Measurements from ENCODE around the gene KCTD16. TPM values are rescaled to one million over a fixed set of nuclear protein-coding genes. Genes with fewer than 3 reads are reported as not detected.

The KCTD16 gene
- total and polyA plus RNA-seq, 2 experiments from 2014 or later: 0.45 to 3.4 TPM

DNA sequence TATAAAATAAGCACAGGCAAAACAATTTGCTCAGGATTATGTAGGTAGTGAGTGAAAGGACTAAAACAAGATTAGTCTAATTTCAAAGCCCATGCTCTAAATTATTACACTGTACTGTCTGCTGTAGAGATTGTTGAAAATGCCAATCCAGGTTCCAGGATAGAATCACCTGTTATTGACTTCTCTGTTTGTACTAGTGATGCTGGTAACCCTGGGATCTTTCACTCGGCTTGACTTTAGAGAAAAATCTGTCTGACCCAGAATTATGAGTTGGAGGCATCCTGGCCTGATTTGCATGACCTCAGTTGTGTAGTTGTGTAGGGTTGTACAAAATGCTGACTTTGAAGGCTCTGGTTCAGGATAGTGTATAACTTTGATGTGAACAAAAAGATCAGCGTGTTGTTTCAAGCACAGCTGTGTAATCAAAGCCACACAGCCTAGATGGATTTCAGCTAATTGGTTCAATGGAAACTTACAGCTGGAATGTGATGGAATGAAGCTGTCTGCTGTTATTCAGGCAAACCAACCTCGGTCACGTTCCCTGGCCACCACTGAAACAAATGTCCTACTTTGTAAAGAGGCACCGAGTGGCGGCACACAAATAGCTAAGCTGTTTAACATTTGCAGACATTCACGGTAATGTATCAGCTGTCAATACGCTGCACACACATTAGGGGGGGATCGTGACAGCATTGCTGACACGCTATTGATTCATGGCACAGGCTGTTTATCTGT is 340.3 kb downstream of the KCTD16 start:
- H3K27me3 ChIP-seq: no peaks in the 10 kb centered on the region
- H3K4me2 ChIP-seq: no peak overlapping the region
- no peaks in the 10 kb centered on the region for H3K79me2 ChIP-seq
- H3K4me1 ChIP-seq (ENCODE audit: insufficient read depth): no peaks in the 10 kb centered on the region
- TF ChIP-seq EZH2 (IDR thresholded peaks at IDR 0.05; ENCODE audit: borderline replicate concordance): no peak
- no peak for TF ChIP-seq EZH2phosphoT487 (IDR thresholded peaks at IDR 0.05; ENCODE audit: low read depth, severe bottlenecking, unreplicated experiment)
- TF ChIP-seq, protein P1, sequence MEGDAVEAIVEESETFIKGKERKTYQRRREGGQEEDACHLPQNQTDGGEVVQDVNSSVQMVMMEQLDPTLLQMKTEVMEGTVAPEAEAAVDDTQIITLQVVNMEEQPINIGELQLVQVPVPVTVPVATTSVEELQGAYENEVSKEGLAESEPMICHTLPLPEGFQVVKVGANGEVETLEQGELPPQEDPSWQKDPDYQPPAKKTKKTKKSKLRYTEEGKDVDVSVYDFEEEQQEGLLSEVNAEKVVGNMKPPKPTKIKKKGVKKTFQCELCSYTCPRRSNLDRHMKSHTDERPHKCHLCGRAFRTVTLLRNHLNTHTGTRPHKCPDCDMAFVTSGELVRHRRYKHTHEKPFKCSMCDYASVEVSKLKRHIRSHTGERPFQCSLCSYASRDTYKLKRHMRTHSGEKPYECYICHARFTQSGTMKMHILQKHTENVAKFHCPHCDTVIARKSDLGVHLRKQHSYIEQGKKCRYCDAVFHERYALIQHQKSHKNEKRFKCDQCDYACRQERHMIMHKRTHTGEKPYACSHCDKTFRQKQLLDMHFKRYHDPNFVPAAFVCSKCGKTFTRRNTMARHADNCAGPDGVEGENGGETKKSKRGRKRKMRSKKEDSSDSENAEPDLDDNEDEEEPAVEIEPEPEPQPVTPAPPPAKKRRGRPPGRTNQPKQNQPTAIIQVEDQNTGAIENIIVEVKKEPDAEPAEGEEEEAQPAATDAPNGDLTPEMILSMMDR (IDR thresholded peaks at IDR 0.05; ENCODE audit: poor library complexity): no peak
- 68% methylated on average over 10 of the region's 10 CpGs for WGBS (ENCODE audit: low lambda C conversion rate, missing lambda C conversion rate)
- no peaks in the 10 kb centered on the region for H3K9me2 ChIP-seq (replicated peaks; ENCODE audit: insufficient read depth)
- H4K20me1 ChIP-seq (ENCODE audit: insufficient read depth, poor library complexity, severe bottlenecking): no peaks in the 10 kb centered on the region
- no peak overlapping the region for H2AFZ ChIP-seq
- H3K4me3 ChIP-seq: no peak overlapping the region
- no peaks in the 10 kb centered on the region for H3K9me3 ChIP-seq (ENCODE audit: low read depth)
- no peak overlapping the region for H3K27ac ChIP-seq
- no peaks in the 10 kb centered on the region for H3K36me3 ChIP-seq (replicated peaks; ENCODE audit: insufficient read depth, low read depth)
- no peak for DNase-seq (ENCODE audit: low spot score)

DNA sequence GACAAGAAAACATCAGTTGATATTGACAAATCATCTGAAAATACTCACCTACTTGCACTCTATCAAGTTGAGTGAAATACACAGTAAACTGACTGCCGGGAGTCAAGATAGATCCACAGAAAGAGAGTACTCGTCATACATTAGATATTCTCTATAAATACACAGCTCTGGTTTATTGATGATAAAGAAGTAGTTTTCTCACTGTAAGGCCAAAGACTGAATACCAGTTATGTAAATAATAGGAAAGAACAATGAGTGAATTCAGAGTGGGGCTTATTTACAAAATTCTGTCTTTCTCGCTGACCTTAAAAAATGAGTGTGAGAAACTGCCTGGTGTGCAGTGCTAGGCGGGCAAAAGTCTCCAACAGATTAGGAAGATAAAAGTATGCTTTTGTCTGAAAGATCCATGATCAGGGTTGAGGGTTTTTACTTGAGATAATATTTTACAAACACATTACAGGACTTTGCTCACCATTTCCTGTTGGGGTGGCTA is 341.0 kb downstream of the KCTD16 start:
- no peak for DNase-seq (ENCODE audit: low spot score)
- Histone ChIP-seq H3K4me2 (no peak overlapping the region), H3K27me3 (no peaks in the 10 kb centered on the region), H3K4me3 (no peak overlapping the region), H3K9me3 (ENCODE audit: low read depth) (no peaks in the 10 kb centered on the region), H4K20me1 (ENCODE audit: insufficient read depth, poor library complexity, severe bottlenecking) (no peaks in the 10 kb centered on the region), H3K4me1 (ENCODE audit: insufficient read depth) (no peaks in the 10 kb centered on the region), H3K9me2 (replicated peaks; ENCODE audit: insufficient read depth) (no peaks in the 10 kb centered on the region), H3K79me2 (no peaks in the 10 kb centered on the region), H2AFZ (no peak overlapping the region), H3K36me3 (replicated peaks; ENCODE audit: insufficient read depth, low read depth) (no peaks in the 10 kb centered on the region), H3K27ac (no peak overlapping the region)
- TF ChIP-seq, protein P1 (IDR thresholded peaks at IDR 0.05; ENCODE audit: poor library complexity): no peak
- TF ChIP-seq EZH2 (IDR thresholded peaks at IDR 0.05; ENCODE audit: borderline replicate concordance): no peak
- no peak for TF ChIP-seq EZH2phosphoT487 (IDR thresholded peaks at IDR 0.05; ENCODE audit: low read depth, severe bottlenecking, unreplicated experiment)
- 69% methylated on average over 4 of the region's 4 CpGs for WGBS (ENCODE audit: low lambda C conversion rate, missing lambda C conversion rate)

DNA sequence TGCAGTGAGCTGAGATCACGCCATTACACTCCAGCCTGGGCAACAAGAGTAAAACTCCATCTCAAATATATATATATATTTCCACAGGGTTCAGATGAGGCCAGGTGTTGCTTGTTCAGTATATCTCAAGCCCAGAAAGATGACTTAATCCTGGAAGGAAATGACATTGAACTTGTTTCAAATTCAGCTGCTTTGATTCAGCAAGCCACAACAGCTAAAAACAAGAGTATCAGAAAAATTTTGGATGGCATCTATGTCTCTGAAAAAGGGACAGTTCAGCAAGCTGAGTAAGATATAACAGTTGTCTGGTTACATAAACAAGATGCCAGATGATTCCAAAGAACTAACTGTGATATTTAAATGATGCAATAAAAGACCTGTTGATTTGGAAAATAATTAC is 352.0 kb downstream of the KCTD16 start:
- 95% methylated on average over 1 of the region's 1 CpG for WGBS (ENCODE audit: low lambda C conversion rate, missing lambda C conversion rate)
- Histone ChIP-seq H3K27me3 (no peaks in the 10 kb centered on the region), H3K9me3 (ENCODE audit: low read depth) (no peaks in the 10 kb centered on the region), H3K4me1 (ENCODE audit: insufficient read depth) (no peaks in the 10 kb centered on the region), H3K27ac (no peak overlapping the region), H2AFZ (no peak overlapping the region), H3K9me2 (replicated peaks; ENCODE audit: insufficient read depth) (no peaks in the 10 kb centered on the region), H3K4me2 (no peak overlapping the region), H3K36me3 (replicated peaks; ENCODE audit: insufficient read depth, low read depth) (no peaks in the 10 kb centered on the region), H3K4me3 (no peak overlapping the region), H3K79me2 (no peaks in the 10 kb centered on the region), H4K20me1 (ENCODE audit: insufficient read depth, poor library complexity, severe bottlenecking) (no peaks in the 10 kb centered on the region)
- DNase-seq (ENCODE audit: low spot score): no peak
- TF ChIP-seq EZH2phosphoT487 (IDR thresholded peaks at IDR 0.05; ENCODE audit: low read depth, severe bottlenecking, unreplicated experiment) (no peak), EZH2 (IDR thresholded peaks at IDR 0.05; ENCODE audit: borderline replicate concordance) (no peak)
- TF ChIP-seq, protein P1 (IDR thresholded peaks at IDR 0.05; ENCODE audit: poor library complexity): no peak
